GM18858 (cell line): Measurements from ENCODE around the gene GJB6.
A peak's percentile ranks its signal among the peaks of the same experiment; 100 is the strongest.

ENCODE experiments used
- ATAC-seq: cut with Tn5 transposase; IDR thresholded peaks from one replicate; pipeline ENCODE4 v1.9.1; 2021; ENCODE audit not compliant: unreplicated experiment

The GJB6 gene

GRCh38 chr13:20227730-20228129 is 4.4 kb downstream of the GJB6 start:
- ATAC-seq, result no peak

GRCh38 chr13:20227288-20227687 is 4.8 kb downstream of the GJB6 start:
- ATAC-seq, result no peak

GRCh38 chr13:20222553-20222952 is 9.6 kb downstream of the GJB6 start:
- ATAC-seq, result no peak

- ATAC-seq, result no peak
Measured at GRCh38 chr13:20221772-20222171, 10.3 kb downstream of the GJB6 start.

GRCh38 chr13:20219577-20219976 is 12.5 kb downstream of the GJB6 start:
- ATAC-seq, result peak; percentile 100

- no peak for ATAC-seq
Measured at GRCh38 chr13:20217168-20217567, 15.0 kb downstream of the GJB6 start.

- no peak for ATAC-seq
Measured at GRCh38 chr13:20209948-20210347, 22.2 kb downstream of the GJB6 start.

GRCh38 chr13:20206698-20207235 is 25.4 kb downstream of the GJB6 start:
- ATAC-seq, result no peak

- no peak for ATAC-seq
Measured at GRCh38 chr13:20206065-20206697, 25.9 kb downstream of the GJB6 start.

GRCh38 chr13:20198781-20199180 is 33.3 kb downstream of the GJB6 start:
- no peak for ATAC-seq

GRCh38 chr13:20197361-20197834 is 34.7 kb downstream of the GJB6 start:
- peak; percentile 42 for ATAC-seq

- no peak for ATAC-seq
Measured at GRCh38 chr13:20195801-20196200, 36.3 kb downstream of the GJB6 start.

GRCh38 chr13:20193907-20194631 is 38.0 kb downstream of the GJB6 start:
- no peak for ATAC-seq

GRCh38 chr13:20193162-20193906 is 38.8 kb downstream of the GJB6 start:
- no peak for ATAC-seq

GRCh38 chr13:20192836-20193161 is 39.3 kb downstream of the GJB6 start, which contains the start of gene GJB2:
Gene GJB2, minus strand, starts transcription at chr13:20192938. Its CDS starts 3,357 bp downstream, at chr13:20189581.
- ATAC-seq, result no peak

- no peak for ATAC-seq
Measured at GRCh38 chr13:20192158-20192835, 39.8 kb downstream of the GJB6 start.

- no peak for ATAC-seq
Measured at GRCh38 chr13:20191311-20192157, 40.6 kb downstream of the GJB6 start.

GRCh38 chr13:20190481-20191310 is 41.4 kb downstream of the GJB6 start:
- no peak for ATAC-seq

GRCh38 chr13:20190076-20190475 is 42.0 kb downstream of the GJB6 start:
- no peak for ATAC-seq
